DMS114 treated with DMSO at 0.1 percent for 48 hours (cell line): ENCODE data around the gene ARSJ.
"Not testable (repeated sequence)": the region's sequence is repeated elsewhere in the genome, so short reads cannot be mapped to it uniquely, and the experiment has no call there.

ENCODE experiments used
- DNase-seq: peaks from one replicate; lab custom pipeline; 2025; ENCODE audit not compliant: unreplicated experiment; lab: John Stamatoyannopoulos, UW

ARSJ gene

GRCh38 chr4:113979148-113979904 lies at the start of gene ARSJ:
Gene ARSJ, minus strand, starts transcription at chr4:113979647. Its CDS starts 813 bp downstream, at chr4:113978834.
- no peak for DNase-seq

DNA sequence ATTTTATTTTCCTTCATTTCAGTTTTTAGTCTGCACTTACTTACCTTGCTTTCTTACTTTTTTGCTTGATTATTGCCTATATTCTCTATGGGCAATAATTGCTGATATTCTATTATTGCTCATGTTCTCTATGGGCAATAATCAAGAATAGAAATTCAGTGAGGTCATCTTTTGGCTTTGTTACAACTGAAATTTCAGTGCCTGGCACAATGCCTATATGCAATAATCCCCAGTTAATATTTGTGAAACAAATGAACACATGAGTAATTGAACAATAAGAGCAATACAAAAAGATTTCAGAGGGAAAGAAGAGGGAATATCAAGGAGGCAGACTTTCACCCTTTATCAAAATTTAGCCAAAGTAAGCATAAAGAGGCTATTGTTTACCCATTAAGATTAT lies 48.6 kb upstream of the ARSJ start:
- DNase-seq: no peak

GRCh38 chr4:114027596-114027995 lies 48.1 kb upstream of the ARSJ start:
- DNase-seq: no peak

DNA sequence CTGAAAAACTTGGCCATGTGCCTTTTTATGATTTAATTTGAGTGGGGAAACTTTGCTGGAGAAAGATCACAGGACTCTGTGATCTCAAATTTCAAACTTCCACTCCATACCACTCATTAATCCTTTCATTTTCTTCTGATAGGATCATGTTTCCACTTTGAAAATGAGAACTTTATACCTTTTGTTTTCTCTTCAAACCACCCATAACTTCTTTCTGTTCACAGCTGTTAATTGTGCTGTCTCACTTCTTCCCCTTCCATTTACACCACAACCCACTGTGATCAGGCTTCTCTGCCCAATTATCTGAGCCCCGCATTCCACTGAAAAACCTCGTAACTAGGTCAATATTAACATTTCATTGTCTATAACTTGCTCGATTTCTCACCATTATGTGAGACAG lies 47.0 kb upstream of the ARSJ start:
- no peak for DNase-seq

DNA sequence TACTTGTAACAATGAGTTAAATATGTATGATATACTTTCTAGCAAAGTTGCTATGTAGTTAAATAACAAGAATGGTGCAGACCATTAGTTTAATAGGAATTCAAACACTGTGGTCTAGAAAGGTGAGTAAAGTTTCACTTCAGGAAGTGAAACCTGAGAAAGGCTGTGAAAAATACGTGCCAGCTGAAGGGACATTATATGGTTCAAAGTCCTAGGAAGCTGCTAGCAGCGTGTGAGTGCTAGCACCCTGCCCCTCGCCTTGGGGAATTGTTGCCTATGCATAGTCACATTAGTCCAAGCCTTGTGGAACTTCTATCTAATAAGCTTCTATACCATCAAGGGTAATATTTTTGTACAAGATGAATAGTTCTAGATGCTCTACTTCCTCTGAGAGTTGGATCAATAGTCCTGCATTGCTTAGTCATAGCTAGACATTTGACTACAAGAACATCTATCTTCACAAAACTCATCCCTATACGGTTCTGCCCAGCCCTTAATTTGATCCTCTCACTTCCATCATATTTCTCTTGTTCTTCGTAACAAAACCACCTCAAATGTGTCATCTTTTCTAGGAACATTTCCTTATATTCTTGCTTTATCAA lies 45.8 kb upstream of the ARSJ start:
- no peak for DNase-seq

GRCh38 chr4:114021451-114021850 lies 42.0 kb upstream of the ARSJ start:
- no peak for DNase-seq

DNA sequence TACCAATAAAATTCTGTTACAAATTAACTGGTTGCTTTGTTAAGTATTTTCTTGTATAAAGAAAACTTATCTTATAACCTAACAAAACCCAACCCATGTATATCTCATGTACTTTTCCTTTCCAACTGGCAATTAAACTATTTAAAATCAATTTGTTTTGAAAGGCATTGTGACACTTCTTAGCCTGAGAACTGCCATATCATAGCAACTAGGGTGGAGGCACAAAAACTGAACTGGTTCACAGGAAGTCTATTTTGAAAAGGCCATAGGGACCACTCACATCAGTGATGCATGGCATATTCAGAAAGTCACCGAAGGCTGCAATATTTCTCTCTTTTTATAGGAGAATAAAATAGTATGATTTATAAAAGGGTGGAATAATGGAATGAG lies 40.5 kb upstream of the ARSJ start:
- no peak for DNase-seq

DNA sequence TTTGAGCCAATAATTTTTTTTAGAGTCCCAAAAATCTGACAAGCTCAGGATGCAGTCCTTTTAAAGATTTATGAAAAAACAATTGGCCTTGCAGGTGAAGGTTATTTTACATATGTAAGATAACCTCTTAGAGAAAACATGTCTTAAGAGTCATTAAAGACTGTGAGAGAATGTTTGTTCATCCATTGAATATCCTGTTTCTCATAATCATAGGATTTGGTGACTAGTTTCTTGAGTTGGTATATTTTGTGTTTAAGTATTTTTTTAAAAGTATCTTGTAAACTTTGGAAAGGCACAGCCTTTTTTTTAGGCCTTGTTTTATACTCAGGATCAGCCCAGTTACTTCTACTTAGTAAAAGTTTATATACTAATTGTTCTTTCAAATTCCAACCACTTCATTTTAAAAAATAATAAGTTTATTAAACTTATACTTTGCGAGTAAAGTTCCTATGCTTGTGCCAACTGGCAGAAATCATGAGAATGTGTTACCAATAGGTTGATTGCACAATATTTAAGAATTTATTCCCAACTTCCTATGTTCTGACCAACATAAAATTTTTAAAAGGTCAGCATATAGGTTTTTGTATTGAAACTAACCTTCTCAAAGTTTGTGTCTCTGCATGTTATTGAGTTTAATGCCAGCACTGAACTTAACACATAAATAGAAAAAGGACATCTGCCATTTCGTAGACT lies 40.0 kb upstream of the ARSJ start:
- DNase-seq: no peak

- DNase-seq: no peak
Measured at GRCh38 chr4:114017120-114017917, 37.9 kb upstream of the ARSJ start.

GRCh38 chr4:114015444-114015899 lies 36.0 kb upstream of the ARSJ start:
- no peak for DNase-seq

DNA sequence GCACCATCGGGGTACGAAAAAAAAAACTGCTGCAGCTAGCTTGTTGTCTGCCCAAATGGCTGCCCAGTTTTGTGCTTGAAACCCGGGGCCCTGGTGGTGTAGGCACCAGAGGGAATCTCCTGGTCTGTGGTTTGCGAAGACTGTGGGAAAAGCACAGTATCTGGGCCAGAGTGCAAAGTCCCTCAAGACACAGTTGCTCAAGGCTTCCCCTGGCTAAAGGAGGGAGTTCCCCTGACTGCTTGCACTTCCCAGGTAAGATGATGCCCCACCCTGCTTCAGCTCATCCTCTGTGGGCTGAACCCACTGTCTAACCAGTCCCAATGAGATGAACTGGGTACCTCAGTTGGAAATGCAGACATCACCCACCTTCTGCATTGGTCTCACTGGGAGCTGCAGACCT lies 33.8 kb upstream of the ARSJ start:
- DNase-seq: not testable (repeated sequence)

DNA sequence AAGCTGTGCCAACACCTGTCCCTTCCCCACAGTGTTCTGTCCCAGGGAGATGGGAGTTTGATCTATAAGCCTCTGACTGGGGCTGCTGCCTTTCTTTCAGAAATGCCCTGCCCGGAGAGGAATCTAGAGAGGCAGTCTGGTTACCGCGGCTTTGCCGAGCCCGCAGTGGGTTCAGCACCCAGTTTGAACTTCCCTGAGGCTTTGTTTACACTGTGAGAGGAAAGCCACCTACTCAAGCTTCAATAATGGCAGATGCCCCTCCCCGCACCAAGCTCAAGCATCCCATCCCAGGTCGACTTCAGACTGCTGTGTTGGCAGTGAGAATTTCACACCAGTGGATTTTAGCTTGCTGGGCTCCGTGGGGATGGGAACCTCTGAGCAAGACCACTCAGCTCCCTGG lies 33.3 kb upstream of the ARSJ start:
- no peak for DNase-seq

DNA sequence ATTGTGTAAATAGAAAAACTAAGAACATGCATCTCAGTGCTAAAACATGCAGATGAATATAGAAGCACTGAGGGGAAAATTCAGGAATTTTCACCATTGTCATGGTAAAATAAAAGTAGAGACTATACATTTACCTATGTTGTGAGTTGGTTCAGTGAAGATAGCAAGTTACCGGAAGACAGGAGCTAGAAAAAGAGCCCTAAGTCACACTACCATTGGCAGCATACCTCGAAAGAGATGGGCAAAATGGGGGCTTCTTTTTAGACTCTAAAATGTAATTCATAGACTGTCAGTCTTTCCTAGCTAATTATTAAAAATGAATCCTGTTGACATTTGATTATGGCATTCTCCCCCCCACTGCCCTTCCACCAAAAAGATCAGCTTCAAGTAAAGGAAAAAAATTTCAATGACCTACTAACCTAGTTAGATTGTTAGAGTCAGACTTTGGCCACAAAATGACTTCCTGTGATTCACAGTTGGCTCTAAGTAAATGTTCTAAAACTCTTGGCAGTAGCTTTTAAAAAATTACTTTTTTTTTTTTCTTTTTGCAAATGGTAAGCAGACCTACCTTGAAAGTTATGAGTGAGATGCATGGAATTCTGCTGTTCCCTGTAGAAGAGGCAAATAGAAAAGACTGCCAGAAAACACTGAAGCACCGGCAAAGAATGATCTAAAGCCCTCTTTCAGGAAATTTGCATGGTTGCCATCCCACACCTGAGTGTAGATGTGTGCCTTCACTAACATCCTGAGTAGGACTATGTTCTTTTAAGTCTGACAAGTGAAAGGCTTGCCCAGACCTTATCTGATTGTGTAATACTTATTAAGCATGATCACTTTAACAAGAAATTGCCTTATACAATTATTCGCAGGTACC lies 26.4 kb upstream of the ARSJ start:
- DNase-seq: no peak

- DNase-seq: not testable (repeated sequence)
Measured at GRCh38 chr4:114004483-114005226, 25.2 kb upstream of the ARSJ start.

DNA sequence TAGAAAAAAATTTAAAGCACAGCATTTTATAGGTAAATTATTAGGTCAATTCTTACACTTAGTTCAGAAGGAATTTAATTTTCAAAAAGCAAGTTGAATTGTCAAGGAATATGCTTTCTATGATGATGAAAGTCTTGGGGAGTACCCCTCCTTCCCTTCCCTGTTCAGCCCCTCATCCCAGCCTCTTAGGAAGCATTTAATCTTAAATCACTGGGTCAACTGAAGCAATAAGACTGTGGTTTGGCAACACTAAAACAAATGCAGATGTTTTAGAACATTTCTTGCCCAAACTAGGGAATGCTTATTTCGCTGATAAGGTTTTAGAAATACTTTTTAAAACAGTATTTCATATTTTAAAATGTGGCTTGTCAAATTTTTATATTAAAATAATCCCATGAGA lies 19.1 kb upstream of the ARSJ start:
- no peak for DNase-seq

DNA sequence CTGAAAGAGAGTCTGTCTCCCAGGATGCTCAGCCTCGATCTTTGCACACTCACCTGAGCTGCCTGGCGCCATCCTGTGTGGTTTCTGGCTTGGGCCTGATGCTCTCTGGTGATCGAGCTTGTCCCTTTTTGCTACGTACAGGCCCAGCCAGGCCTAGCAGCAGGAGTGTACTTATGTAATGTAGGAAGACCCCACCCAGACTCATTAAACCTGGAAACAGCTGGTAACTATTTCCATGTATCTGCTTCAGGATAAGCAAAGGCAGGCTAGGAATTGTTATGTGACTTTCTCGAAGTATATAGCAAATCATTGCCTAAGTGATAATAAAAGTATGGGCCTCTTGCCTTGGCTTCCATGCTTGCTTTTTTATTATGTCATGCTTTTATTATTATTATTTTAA lies 18.6 kb upstream of the ARSJ start:
- no peak for DNase-seq

- no peak for DNase-seq
Measured at GRCh38 chr4:113997206-113997605, 17.8 kb upstream of the ARSJ start.

- no peak for DNase-seq
Measured at GRCh38 chr4:113996599-113997177, 17.2 kb upstream of the ARSJ start.

DNA sequence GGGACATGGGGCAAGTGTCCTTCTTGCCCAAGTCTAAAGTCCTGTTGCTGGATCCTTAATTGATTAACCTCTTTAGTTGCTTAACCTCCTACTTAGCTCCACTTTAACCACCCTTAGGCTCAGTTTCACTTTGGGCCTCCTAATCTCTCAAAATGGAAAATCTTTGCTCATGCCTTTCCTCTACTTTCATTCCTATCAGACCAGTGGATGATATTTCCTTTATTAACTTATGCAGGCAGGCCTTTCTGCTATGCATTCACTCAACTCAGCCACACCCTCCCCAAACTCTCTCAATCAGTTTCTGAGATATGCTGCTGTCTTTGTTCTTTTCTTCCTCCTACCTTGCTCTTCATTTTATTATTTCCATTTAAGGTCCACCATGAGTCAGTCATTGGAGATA lies 14.4 kb upstream of the ARSJ start:
- no peak for DNase-seq
